Measurements from ENCODE around the gene TMCC2.

TMCC2 gene

DNA sequence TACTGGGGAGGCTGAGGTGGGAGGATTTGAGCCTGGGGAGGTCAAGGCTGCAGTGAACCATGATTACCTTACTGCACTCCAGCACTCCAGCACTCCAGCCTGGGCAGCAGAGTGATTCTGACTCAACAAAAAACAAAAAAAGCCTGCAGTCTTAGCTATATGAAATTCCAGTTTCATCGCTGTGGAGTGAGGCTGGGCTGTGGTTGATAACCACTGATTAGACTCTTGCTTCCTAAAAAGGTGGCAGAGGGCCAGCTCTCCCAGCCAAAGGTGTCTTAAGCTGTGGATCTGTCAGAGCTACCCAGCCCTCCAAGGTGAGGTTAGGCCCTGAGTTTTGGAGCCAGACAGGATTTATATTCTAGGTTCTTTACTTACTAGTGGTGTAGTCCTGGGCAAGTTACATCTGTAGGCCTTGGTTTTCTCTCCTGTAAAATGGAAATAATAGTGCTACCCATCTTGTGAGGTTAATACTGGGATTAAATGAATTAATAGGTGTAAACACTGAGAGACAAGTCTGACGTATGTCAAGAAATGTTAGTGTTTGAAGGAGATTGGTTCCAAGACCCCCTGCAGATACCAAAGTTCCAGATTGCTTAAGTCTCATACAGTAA lies 35.9 kb downstream of the TMCC2 start:
- DNase-seq (ENCODE audit: low read depth) = no peak
- TF ChIP-seq, protein P1, sequence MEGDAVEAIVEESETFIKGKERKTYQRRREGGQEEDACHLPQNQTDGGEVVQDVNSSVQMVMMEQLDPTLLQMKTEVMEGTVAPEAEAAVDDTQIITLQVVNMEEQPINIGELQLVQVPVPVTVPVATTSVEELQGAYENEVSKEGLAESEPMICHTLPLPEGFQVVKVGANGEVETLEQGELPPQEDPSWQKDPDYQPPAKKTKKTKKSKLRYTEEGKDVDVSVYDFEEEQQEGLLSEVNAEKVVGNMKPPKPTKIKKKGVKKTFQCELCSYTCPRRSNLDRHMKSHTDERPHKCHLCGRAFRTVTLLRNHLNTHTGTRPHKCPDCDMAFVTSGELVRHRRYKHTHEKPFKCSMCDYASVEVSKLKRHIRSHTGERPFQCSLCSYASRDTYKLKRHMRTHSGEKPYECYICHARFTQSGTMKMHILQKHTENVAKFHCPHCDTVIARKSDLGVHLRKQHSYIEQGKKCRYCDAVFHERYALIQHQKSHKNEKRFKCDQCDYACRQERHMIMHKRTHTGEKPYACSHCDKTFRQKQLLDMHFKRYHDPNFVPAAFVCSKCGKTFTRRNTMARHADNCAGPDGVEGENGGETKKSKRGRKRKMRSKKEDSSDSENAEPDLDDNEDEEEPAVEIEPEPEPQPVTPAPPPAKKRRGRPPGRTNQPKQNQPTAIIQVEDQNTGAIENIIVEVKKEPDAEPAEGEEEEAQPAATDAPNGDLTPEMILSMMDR (IDR thresholded peaks at IDR 0.05; ENCODE audit: insufficient read depth, low read depth, low read length, missing control alignments) = no peak

DNA sequence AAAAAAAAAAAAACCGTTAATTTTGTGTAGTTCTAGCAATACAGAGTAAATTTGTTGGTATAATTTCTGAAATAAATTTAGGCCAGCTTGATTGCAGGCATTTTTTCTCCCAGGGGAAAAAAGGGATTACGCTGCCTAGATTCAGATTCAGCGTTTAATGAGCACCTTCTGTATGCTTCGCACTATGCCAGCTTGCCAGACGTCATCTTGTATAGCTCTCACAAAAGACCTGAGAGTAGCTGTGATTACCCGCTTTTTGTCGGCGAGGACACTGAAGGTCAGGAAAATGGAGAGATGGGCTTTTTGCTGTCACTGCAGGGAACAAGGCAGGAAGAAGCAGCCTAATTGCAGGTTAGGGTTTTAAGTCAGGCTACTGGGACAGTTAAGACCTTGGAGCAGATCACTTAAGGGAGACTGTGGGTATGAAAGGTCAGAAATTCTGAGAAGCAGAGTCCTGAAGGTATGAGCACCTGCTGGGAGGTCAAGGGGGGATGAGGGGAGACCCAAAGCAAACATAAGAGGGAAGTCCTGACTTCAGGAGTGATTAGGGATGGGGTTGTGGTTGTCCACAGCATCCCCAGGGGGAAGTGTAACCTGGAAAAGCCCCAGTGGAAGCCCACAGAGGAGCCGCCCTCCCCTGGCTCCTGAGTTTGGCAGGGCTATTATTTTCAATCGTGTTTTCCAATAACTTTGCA lies 39.0 kb downstream of the TMCC2 start:
- no peak overlapping the region for H3K4me3 ChIP-seq (ENCODE audit: low read length)
- TF ChIP-seq, protein P1 (IDR thresholded peaks at IDR 0.05; ENCODE audit: insufficient read depth, low read depth, low read length, missing control alignments) = no peak
- no peak for DNase-seq (ENCODE audit: low read depth)

More for the DNA sequence above, 35.9 kb downstream of the TMCC2 start:
- no peak overlapping the region for H3K4me3 ChIP-seq (ENCODE audit: low read length)

DNA sequence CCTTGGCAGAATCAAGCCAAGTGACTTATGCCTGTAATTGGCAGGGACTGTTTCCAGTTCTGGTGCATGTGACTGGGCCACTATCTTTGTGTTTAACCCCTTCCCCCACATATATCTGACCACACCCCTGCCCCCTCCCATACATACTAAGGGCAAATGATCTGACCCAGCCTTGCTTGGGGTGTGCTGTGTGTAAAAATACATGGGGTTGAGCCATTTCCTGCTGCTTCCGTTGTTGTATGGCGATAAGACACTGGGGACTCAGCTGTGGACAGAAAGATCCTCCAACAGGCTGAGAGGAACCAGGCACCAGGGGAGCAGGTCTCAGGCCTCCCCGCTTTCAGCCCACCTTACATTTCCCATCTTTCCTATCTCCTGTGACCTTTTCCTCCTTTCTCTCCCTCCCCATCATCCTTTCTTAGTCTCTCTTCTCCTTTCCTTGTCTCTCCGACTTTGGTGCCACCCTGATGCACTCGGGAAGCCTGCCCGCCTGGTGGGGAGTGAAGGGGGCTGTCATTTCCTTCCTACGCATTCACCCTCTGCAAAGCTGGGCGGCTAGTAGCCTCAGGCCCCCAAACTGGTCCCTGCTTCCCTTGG lies 39.7 kb downstream of the TMCC2 start:
- TF ChIP-seq, protein P1 (IDR thresholded peaks at IDR 0.05; ENCODE audit: insufficient read depth, low read depth, low read length, missing control alignments) = no peak
- no peak for DNase-seq (ENCODE audit: low read depth)
- H3K4me3 ChIP-seq (ENCODE audit: low read length) = no peak overlapping the region

DNA sequence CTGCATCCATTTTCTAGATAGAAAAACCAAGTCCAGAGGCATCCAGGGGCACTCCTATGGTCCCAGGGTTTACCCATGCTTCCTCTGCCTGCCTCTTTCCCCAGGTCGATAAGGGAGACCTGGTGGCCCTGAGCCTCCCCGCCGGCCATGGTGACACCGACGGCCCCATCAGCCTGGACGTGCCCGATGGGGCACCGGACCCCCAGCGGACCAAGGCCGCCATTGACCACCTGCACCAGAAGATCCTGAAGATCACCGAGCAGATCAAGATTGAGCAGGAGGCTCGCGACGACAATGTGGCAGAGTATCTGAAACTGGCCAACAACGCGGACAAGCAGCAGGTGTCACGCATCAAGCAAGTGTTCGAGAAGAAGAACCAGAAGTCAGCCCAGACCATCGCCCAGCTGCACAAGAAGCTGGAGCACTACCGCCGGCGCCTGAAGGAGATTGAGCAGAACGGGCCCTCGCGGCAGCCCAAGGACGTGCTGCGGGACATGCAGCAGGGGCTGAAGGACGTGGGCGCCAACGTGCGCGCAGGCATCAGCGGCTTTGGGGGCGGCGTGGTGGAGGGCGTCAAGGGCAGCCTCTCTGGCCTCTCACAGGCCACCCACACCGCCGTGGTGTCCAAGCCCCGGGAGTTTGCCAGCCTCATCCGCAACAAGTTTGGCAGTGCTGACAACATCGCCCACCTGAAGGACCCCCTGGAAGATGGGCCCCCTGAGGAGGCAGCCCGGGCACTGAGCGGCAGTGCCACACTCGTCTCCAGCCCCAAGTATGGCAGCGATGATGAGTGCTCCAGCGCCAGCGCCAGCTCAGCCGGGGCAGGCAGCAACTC lies 41.3 kb downstream of the TMCC2 start:
- H3K4me3 ChIP-seq (ENCODE audit: low read length) = no peak overlapping the region
- no peak for DNase-seq (ENCODE audit: low read depth)
- TF ChIP-seq, protein P1 (IDR thresholded peaks at IDR 0.05; ENCODE audit: insufficient read depth, low read depth, low read length, missing control alignments) = no peak

DNA sequence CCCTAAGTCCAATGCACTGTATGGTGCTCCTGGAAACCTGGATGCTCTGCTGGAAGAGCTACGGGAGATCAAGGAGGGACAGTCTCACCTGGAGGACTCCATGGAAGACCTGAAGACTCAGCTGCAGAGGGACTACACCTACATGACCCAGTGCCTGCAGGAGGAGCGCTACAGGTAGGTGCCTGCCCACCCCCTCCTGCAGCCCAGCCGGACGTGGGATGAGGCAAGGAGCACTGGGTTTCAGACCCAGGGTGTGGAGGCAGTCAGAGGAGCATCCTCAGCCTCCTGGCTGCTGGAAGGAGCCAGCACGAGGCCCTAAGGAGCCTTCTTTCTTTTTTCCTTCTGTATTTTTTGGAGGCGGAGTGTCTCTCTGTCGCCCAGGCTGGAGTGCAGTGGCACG lies 42.0 kb downstream of the TMCC2 start:
- no peak for DNase-seq (ENCODE audit: low read depth)
- no peak overlapping the region for H3K4me3 ChIP-seq (ENCODE audit: low read length)
- TF ChIP-seq, protein P1 (IDR thresholded peaks at IDR 0.05; ENCODE audit: insufficient read depth, low read depth, low read length, missing control alignments) = no peak

DNA sequence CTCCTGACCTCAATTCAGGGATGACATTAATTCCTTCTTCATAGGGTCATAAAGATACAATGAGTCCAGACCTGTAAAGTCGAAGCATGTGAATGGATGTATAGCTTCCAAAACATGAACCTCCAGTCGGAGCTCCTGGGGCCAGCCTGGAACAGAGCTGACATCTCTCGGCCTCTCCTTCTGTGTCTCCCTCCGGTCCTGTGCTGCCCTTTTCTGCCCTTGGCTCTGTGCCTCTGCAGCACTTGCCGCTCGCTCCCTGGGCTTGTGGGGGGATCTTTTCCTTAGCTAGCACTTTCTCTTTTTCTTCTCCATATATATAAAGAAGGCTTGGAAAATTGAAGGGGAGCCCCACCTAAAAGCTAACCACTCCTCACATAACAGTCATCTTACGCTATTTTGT lies 42.5 kb downstream of the TMCC2 start:
- no peak for DNase-seq (ENCODE audit: low read depth)
- TF ChIP-seq, protein P1 (IDR thresholded peaks at IDR 0.05; ENCODE audit: insufficient read depth, low read depth, low read length, missing control alignments) = no peak
- H3K4me3 ChIP-seq (ENCODE audit: low read length) = no peak overlapping the region

Data from epithelial cell of esophagus (primary cell).